Fibroblast of lung (primary cell): ENCODE measurements around the gene PRTN3. TPM values are rescaled to one million over a fixed set of nuclear protein-coding genes. Genes with fewer than 3 reads are reported as not detected.

Source experiments
- DNase-seq, 2 donors: peaks; one replicate each; pipeline versions ENCODE4 v3.0.0 to v3.0.0-alpha.2; 2010; ENCODE audit warnings: low read depth in 2 of 2
- H2AFZ ChIP-seq: 2 replicates; pipeline ENCODE4 v1.5.1; 2012; ENCODE audit warnings: low read length, control low read depth, inconsistent platforms
- H3K27ac ChIP-seq: 2 replicates; pipeline ENCODE4 v1.5.1; 2011; ENCODE audit warnings: low read length, control low read depth; ENCODE audit not compliant: insufficient read depth
- H3K27me3 ChIP-seq: 2 replicates; pipeline ENCODE4 v1.5.1; 2011; ENCODE audit warnings: mild to moderate bottlenecking, low read length; ENCODE audit not compliant: control insufficient read depth, insufficient read depth
- H3K36me3 ChIP-seq: 2 replicates; pipeline ENCODE4 v1.5.1; 2011; ENCODE audit warnings: low read length; ENCODE audit not compliant: control insufficient read depth, insufficient read depth
- H3K4me1 ChIP-seq: 2 replicates; pipeline ENCODE4 v1.5.1; 2011; ENCODE audit warnings: low read length; ENCODE audit not compliant: control insufficient read depth, insufficient read depth; ENCODE audit errors: extremely low read depth
- H3K4me2 ChIP-seq: 2 replicates; pipeline ENCODE4 v1.5.1; 2011; ENCODE audit warnings: low read length, control low read depth; ENCODE audit not compliant: insufficient read depth; ENCODE audit errors: extremely low read depth
- H3K4me3 ChIP-seq, 4 experiments: fragments of 200-600 bp in 1 of 4; sonication (generic) in 1 of 4; replicated peaks in 1 of 4; 2 replicates each; pipeline ENCODE4 v1.5.1; 2011 to 2016; ENCODE audit warnings: low read length in 4 of 4, low read depth in 3 of 4, mild to moderate bottlenecking in 3 of 4, control low read depth in 2 of 4, inconsistent platforms in 1 of 4, mixed read lengths in 1 of 4; ENCODE audit not compliant: insufficient read depth in 1 of 4; ENCODE audit errors: control extremely low read depth in 1 of 4
- H3K79me2 ChIP-seq: 2 replicates; pipeline ENCODE4 v1.5.1; 2012; ENCODE audit warnings: mild to moderate bottlenecking, low read length, inconsistent platforms; ENCODE audit not compliant: control insufficient read depth, insufficient read depth
- H3K9ac ChIP-seq: 2 replicates; pipeline ENCODE4 v1.5.1; 2011; ENCODE audit warnings: mild to moderate bottlenecking, low read length, control low read depth; ENCODE audit not compliant: insufficient read depth
- H3K9me3 ChIP-seq: 2 replicates; pipeline ENCODE4 v1.5.1; 2012; ENCODE audit warnings: low read depth, low read length; ENCODE audit not compliant: control insufficient read depth, insufficient read depth
- H4K20me1 ChIP-seq: 2 replicates; pipeline ENCODE4 v1.5.1; 2011; ENCODE audit warnings: low read length; ENCODE audit not compliant: control insufficient read depth, insufficient read depth; ENCODE audit errors: extremely low read depth
- EZH2 ChIP-seq: IDR thresholded peaks from 2 replicates; pipeline ENCODE4 v1.5.1; 2012; ENCODE audit warnings: low read length, control low read depth, mild to moderate bottlenecking; ENCODE audit errors: missing control alignments
- polyA plus RNA-seq, 2 donors: library from polyadenylated mRNA; depleted of rRNA in 1 of 2; stranded (reverse) in 1 of 2; unstranded in 1 of 2; fragments of >200 nt; gene quantifications; 2 replicates each; pipeline ENCODE4 v1.2.1, GENCODE V29; 2011 to 2012; ENCODE audit warnings: missing spikeins in 1 of 2
- total RNA-seq: library from RNA; depleted of rRNA; stranded (reverse); fragments of >200 nt; gene quantifications from 2 replicates; pipeline ENCODE4 v1.2.1, GENCODE V29; 2014
- TF ChIP-seq, protein P1 (sequence below), 2 donors: IDR thresholded peaks in 1 of 2; conservative IDR thresholded peaks in 1 of 2; 1 replicate in 1 of 2; 2 replicates in 1 of 2; pipeline ENCODE4 v1.5.1; 2011 to 2012; ENCODE audit warnings: low read length in 2 of 2, control low read depth in 1 of 2, inconsistent platforms in 1 of 2, low read depth in 1 of 2, mild to moderate bottlenecking in 1 of 2

The PRTN3 gene
- total and polyA plus RNA-seq, 2 donors (not counting 1 experiment from before 2014, with no cell fraction given), result not detected

DNA sequence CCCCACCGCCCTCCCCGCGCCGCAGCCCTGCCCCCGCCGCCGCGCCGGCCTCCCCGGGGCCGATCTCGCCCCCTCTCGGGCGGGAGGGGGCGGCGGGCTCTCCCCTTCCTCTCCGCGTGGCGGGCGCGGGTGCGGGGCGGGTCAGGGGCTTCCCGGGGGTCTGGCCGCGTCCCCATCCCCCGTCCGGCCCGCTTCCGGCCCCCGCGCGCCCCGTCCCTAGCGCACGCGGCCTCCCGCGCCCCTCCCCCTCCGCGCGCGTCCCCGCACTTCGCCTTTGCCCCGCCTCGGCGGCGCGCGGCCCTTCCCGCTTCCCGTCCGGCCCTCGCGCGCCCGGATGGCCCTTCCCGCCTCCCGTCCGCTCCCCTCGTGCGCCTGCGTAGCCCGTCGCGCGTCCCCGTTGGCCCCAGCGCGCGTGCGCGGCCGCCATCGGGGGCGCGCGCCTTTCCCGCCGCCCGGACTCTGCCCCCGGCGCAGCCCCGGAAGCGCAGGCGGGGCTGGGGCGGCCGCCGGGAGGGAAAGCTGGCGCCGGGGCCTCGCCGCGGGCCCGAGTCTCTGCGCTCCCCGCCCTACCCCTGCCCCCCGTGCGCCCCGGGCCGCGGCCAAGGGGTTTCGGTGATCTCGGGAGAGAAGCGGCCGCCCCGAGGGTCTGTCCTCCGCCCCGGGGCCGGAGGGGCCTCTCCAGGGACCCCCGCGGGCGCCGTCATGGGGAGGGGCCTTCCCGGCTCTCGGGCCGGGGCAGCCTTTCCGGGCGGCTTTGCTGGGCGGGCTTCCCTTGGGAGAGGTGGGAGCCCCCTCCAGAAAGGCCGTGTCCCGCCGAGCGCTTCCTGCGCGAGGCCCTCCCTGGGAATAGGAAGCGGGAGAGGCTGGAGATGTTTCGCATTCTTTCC is 43.0 kb upstream of the PRTN3 start:
- Histone ChIP-seq H3K27me3 (no peaks in the 10 kb centered on the region), H3K79me2 (peaks cover 49% of the 10 kb centered on the region)
- TF ChIP-seq EZH2, result no peak
- TF ChIP-seq, protein P1, sequence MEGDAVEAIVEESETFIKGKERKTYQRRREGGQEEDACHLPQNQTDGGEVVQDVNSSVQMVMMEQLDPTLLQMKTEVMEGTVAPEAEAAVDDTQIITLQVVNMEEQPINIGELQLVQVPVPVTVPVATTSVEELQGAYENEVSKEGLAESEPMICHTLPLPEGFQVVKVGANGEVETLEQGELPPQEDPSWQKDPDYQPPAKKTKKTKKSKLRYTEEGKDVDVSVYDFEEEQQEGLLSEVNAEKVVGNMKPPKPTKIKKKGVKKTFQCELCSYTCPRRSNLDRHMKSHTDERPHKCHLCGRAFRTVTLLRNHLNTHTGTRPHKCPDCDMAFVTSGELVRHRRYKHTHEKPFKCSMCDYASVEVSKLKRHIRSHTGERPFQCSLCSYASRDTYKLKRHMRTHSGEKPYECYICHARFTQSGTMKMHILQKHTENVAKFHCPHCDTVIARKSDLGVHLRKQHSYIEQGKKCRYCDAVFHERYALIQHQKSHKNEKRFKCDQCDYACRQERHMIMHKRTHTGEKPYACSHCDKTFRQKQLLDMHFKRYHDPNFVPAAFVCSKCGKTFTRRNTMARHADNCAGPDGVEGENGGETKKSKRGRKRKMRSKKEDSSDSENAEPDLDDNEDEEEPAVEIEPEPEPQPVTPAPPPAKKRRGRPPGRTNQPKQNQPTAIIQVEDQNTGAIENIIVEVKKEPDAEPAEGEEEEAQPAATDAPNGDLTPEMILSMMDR (conservative IDR thresholded peaks at IDR 0.05 in 1 of 2, IDR thresholded peaks at IDR 0.05 in 1 of 2; ENCODE audit: low read depth in 1 of 2, low read length in 2 of 2), result no peak

DNA sequence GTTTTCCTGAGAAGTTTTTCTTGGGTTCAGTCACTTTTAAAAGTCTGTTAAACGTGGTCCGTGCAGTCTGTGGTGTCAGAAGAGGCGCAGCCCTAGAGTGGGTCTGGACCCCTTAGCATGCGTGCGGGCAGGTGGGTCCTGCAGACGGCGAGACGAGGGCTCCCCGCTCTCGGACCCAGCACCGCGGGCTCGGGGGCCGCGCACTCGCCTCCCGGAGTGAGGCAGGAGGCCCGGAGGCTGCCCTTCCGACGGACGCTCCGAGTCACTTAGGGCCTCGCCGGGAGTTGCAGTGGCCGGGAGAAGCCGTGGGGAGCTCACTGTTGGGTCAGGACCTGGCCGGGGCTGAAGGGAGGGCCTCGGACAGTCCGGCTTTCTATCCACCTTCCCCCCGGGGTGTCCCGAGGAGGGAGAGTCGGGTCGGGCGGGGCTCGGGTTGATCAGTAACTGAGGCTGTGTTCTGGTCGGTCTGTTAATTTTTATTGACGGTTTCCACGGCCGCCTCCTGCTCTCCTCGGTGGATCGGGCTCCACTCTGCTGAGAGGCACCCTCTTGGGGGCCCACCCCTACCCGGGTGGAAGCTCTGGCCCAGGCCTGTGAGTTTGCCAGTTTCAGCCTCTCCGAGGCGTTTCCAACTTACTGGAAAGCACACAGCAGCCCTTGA is 42.3 kb upstream of the PRTN3 start:
- Histone ChIP-seq H3K4me1 (peaks cover 29% of the 10 kb centered on the region), H2AFZ (no peak overlapping the region), H3K27ac (peak overlapping the region; percentile 86), H3K4me3 (peak overlapping the region; percentile 71 to 96 (median 88)), H3K36me3 (peaks cover 21% of the 10 kb centered on the region), H3K9me3 (no peaks in the 10 kb centered on the region), H4K20me1 (peaks cover 11% of the 10 kb centered on the region), H3K4me2 (peak overlapping the region; percentile 90), H3K27me3 (no peaks in the 10 kb centered on the region), H3K9ac (peak overlapping the region; percentile 79), H3K79me2 (peaks cover 57% of the 10 kb centered on the region)
- no peak for DNase-seq
- TF ChIP-seq EZH2, result no peak
- TF ChIP-seq, protein P1 (conservative IDR thresholded peaks at IDR 0.05 in 1 of 2, IDR thresholded peaks at IDR 0.05 in 1 of 2; ENCODE audit: low read depth in 1 of 2, low read length in 2 of 2), result no peak

More for the DNA sequence above, 43.0 kb upstream of the PRTN3 start:
- peak; percentile 85 to 90 for DNase-seq
- peak overlapping the region; percentile 86 for H3K27ac ChIP-seq
- no peaks in the 10 kb centered on the region for H3K9me3 ChIP-seq
- peaks cover 11% of the 10 kb centered on the region for H4K20me1 ChIP-seq
- no peak overlapping the region for H2AFZ ChIP-seq
- peaks cover 14% of the 10 kb centered on the region for H3K36me3 ChIP-seq
- H3K4me3 ChIP-seq, result peak overlapping the region; percentile 71 to 96 (median 88)
- peak overlapping the region; percentile 79 for H3K9ac ChIP-seq
- peaks cover 24% of the 10 kb centered on the region for H3K4me1 ChIP-seq
- H3K4me2 ChIP-seq, result peak overlapping the region; percentile 90
